HG03280 (cell line): ENCODE measurements around the gene CDKN3.
"Not testable (repeated sequence)": the region's sequence is repeated elsewhere in the genome, so short reads cannot be mapped to it uniquely, and the experiment has no call there.

Experiments
- ATAC-seq: cut with Tn5 transposase; IDR thresholded peaks from one replicate; pipeline ENCODE4 v1.9.1; 2021; ENCODE audit warnings: mild to moderate bottlenecking, moderate library complexity; ENCODE audit not compliant: unreplicated experiment

CDKN3 gene

DNA sequence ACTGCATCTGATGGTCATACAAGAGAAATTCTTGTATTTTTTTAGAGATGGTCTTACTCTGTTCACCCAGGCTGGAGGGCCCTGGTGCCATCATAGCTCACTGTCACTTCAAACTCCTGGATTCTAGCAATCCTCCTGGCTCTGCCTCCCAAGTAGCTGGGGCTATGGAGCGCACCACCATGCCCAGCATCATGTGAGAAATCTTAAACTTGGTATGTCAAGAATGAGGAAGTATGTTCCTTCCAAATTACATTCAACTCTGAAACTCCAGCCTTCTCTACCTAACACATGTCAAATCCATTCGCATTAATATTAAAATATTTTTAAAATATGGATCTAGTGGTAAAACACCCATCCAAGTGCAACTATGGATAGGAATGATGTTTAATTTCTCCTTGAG lies 27.5 kb upstream of the CDKN3 start:
- ATAC-seq, result no peak

DNA sequence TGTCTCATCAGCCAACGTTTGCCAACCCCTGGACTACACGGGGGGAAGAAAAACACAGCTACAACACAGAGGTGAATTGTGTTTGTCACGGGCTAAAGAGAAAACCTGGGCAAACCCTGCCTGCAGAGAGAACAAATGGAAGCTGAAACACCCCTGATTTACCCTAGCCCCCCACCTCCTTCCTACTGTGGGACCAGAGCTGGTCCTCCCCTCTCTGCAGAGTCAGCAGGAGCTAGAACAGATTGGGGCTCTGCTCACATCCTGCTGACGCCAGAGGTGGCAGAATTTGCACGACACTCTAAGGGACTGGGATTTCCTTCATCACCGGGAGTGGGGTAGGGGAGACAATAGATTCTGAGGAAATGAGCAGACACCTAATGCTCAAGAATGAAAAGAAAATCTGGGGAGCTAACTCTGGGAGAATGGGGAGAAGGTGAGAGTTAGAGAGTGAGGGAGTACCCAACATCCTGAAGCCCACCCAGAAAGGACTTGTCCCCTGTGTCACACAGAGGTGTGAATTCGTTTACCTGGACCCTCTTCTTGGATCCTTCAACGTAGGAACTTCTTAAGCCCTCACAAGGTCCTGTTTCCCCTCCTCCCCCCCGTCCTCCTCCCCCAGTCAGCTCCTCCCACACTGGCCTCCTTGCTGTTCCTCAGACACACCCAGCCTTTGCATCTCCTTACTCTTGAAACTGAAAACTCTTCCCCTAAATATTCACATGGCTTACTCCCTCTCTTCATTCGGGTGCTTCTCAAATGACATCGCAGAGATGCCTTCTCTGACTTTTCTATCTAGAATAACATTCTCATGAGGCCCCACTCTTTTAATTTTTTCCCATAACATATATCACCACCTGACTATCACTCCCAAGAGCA lies 26.2 kb upstream of the CDKN3 start:
- no peak for ATAC-seq

DNA sequence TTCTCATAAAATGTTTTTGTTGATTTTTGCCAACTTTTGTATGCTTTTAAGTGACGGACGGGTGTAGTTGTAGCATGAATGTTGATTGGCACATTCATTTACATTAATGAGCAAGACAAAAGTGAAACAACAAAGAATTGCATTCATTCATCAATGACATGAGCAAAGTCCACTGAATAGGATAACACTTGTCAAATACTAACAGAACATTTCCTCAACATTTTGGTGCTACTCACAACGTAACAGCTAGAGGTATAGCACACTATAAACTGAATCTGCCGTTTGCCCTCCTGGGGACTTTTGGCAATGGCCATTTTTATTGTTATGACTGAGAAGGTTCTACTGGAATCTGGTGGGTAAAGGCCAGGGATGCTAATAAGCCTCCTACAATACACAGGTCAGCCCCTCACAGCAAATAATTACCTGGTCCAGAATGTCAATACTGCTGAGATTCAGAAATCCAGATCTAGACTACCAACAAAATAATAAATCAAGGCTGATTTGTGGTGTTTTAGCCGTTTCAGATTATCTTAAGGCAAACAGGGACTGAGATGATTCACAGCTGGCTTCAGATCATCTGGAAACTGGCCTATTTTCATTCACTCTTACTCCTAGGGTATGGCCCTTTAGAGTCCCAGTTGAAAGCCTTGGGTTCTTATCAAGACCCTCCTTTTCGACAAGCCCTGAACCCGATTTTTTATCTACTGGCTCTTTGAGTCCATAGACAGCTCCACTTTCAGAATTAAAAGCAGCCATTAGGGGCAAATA lies 22.5 kb upstream of the CDKN3 start:
- ATAC-seq, result no peak

DNA sequence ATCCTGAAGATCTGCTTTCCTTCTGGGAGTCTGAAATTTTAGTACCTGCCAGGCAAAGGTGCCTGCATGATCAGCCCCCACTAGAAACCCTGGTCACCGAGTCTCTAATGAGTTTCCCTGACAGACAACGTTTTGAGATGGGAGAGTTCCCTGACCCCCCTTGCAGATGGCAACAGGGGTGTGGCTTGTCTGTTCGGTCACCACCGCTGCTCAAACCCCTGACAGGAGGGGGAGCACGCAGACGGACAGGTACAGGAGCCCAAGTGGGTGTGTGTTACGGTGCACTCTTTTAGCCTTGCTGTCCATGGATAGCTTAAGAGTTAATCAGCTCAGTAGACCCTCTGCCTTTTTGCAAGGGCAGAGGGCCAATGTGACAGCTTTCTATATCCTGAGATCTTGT lies 19.3 kb upstream of the CDKN3 start:
- ATAC-seq, result no peak

DNA sequence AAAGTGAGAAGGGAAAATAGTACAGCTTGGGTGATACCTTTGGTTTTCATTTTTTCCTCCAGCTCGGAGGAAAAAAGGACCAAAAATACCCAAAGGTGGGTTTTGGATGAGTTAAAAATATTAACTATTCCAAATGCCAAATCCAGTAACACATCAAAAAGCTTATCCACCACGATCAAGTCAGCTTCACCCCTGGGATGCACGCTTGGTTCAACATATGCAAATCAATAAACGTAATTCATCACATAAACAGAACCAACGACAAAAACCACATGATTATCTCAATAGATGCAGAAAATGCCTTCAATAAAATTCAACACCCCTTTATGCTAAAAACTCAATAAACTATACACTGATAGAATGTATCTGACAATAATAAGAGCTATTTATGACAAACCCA lies 17.9 kb upstream of the CDKN3 start:
- ATAC-seq, result not testable (repeated sequence)

DNA sequence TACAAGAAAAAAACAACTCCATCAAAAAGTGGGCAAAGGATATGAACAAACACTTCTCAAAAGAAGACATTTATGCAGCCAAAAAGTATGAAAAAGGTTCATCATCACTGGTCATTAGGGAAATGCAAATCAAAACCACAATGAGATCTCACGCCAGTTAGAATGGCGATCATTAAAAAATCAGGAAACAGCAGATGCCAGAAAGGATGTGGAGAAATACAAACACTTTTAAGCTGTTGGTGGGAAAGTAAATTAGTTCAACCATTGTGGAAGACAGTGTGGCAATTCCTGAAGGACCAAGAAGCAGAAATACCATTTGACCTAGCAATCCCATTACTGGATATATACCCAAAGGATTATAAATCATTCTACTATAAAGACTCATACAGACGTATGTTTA lies 16.2 kb upstream of the CDKN3 start:
- not testable (repeated sequence) for ATAC-seq

DNA sequence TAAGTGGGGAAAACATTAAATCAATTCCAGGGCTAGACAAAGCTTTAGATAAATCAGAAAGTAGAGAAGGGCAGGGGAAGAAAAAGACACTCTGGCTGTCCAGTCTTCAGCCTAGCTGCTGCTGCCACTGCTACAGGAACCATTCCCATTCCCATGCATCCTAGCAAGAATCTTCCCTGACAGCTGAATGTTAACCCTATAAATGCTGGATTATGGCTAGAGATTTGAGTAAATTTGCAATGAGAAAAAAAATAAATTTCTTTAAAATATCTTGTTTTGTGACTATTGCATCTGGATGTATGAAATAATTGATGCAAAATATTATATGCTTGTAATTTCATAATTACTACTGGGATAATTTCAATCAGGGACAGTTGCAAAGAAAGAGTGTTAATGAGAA lies 15.0 kb upstream of the CDKN3 start:
- ATAC-seq, result no peak

DNA sequence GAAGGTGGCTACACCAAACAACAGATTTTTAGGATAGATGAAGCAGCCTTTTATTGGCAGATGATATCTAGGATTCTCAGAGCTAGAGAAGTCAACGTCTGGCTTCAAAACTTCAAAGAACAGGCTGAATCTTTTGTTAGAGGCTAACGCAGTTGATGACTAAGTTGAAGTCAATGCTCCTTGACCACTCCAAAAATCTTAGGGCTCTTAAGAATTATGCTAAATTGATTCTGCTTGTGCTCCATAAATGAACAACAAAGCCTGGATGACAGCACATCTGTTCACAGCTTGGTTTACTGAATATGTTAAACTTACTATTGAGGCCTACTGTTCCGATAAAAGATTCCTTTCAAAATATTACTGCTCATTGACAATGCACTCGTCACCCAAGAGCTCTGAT lies 13.0 kb upstream of the CDKN3 start:
- no peak for ATAC-seq

DNA sequence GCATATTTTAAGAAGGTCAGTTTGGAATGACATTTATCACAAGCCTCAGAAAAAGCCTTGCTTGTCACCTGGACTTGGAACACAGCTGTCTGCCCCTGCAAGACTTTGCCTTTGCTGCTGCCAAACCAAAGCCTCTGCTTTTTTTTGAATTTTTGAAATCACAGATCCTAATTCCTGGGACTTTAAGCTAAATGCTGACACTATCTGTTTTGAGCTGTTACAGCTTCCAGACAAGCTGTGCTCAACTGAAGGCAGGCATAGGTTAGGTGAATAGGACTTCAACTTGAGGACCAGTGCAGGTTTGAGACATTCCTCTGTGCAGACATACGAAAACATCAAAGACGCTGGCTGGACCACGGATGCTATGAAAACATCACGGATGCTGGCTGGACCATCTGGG lies 11.3 kb upstream of the CDKN3 start:
- no peak for ATAC-seq

DNA sequence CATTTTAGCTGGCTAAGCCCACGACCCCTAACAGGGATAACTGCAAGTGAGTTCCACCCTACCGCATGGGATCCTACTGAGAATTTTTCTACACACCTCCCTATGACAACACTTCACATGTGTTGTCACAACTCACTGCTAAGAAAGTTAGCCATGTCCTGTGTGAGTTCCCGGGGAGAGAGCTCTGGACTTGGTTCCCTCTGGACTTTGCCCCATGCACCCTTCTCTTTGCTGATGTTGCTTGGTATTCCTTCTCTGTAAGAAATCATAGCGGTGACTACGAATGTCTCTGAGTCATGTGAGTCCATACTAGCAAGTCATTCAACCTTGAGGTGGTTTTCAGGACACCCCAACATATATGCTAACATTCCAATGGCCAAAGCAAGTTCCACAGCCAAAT lies 9.5 kb upstream of the CDKN3 start:
- no peak for ATAC-seq

DNA sequence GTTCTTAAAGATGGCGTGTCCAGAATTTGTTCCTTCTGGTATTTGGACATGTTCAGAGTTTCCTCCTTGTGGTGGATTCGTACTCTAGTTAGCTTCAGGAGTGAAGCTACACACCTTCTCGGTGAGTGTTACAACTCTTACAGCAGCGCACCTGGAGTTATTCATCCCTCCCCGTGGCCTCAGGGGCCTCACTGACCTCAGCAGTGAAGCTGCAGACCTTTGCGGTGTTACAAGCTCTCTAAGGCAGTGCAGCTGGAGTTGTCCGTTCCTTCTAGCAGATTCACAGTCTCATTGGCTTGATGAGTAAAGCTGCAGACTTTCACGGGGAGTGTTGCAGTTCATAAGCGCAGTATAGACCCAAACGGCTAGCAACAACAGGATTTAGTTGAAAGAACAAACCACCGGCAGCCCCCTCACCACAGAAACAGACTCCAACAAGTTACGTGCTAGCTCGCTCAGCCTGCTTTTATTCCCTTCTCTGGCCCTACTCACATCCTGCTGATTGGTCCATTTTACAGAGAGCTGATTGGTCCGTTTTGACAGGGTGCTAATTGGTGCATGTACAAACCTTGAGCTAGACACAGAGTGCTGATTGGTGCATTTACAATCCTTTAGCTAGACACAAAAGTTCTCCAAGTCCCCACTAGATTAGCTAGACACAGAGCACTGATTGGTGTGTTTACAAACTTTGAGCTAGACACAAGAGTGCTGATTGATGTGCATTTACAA lies 4.5 kb upstream of the CDKN3 start:
- no peak for ATAC-seq

DNA sequence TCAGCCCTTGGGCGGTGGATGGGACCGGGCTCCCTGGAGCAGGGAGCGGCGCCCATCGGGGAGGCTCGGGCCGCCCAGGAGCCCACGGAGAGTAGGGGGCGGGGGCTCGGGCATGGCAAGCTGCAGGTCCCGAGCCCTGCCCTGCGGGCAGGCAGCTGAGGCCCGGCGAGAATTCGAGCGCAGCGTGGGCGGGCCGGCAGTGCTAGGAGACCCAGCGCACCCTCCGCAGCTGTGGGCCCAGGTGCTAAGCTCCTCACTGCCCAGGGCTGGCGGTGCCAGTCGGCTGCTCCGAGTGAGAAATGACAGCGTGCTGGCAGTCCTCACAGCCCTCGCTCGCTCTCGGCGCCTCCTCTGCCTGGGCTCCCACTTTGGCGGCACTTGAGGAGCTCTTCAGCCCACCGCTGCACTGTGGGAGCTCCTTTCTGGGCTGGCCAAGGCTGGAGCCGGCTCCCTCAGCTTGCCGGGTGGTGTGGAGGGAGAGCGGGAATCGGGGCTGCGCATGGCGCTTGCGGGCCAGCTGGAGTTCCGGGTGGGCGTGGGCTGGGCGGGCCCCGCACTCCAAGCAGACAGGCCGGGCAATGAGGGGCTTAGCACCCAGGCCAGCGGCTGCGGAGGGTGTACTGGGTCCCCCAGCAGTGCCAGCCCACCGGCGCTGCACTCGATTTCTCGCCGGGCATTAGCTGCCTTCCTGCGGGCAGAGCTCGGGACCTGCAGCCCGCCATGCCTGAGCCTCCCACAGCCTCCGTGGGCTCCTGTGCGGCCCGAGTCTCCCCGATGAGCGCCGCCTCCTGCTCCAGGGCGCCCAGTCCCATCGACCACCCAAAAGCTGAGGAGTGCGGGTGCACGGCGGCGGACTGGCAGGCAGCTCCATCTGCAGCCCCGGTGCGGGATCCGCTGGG lies 3.6 kb upstream of the CDKN3 start:
- ATAC-seq, result not testable (repeated sequence)

DNA sequence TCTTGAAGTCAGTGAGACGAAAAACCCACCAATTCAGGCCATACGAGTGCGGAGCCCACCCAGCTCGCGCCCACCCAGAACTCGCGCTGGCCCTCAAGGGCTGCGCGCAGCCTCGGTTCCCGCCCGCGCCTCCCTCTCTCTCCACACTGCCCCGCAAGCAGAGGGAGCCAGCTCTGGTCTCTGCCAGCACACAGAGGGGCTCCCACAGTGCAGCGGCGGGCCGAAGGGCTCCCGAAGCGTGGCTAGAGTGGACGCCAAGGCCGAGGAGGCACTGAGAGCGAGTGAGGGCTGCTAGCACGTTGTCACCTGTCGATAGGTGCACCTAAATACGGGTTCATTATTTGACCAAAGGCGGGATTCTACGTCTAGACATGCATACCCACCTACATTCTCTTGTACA lies 2.2 kb upstream of the CDKN3 start:
- no peak for ATAC-seq

DNA sequence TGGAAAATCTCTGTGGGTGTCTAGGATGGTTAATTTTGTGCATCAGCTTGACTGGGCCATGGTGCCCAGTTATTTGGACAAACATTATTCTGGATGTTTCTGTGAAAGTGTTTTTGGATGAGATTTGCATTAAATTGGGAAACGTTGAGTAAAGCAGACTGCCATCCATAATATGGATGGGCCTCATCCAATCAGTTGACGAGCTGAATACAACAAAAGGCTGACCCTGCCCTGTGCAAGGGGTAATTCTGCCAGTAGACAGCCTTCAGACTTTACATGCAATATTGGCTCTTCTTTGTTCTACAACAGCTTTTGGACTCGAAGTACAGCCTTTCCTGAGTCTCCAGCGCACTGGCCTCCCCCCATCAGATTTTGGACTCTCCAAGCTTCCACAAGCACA lies 1.5 kb upstream of the CDKN3 start:
- ATAC-seq, result no peak

DNA sequence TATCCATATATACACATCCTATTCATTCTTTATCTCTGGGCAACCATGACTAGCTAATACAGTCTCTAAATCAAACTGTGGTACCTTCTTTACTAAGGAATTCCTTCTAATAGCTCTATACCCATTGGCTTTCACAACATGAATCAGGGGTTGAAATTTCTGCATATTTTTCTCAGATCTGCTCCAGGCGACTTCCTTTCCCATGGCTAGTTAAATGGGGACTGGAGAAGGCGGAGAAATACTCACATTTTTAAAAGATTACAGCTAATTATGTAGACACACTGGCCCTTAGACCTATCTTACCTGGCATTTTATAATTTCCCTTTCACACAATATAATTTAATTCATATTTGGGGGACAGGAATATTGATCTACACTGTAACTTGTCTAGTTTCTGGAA lies 1.1 kb upstream of the CDKN3 start:
- no peak for ATAC-seq

DNA sequence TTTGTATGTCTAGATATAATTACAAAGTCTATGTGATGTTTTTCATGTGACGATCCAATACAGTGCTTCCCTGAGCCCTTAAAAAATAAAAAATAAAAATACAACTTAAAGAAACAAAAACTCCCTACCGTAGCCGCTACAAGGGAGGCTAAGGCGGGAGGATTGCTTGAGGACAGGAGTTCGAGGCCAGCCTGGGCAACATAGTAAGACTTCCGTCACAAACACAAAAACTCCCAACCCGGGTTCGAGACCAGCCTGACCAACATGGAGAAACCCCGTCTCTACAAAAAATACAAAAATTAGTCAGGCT lies 669 bp upstream of the CDKN3 start:
- no peak for ATAC-seq

DNA sequence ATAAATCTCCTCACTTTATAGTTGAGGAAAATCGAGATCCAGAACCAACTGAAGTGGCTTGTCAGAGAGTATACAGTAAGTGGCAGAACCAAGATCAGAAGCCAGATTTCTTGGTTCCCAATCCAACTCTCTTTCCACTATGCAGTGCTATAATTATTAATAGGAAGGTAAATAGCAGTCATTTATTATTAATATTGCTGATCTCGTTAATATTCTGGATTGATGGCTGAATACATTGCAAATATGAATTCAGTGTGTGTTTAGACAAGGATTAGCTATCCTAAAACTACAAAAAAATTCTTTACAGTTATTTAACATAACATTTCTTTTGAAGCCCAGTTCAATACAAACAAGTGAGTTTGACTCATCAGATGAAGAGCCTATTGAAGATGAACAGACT lies 2.8 kb downstream of the CDKN3 start:
- no peak for ATAC-seq

DNA sequence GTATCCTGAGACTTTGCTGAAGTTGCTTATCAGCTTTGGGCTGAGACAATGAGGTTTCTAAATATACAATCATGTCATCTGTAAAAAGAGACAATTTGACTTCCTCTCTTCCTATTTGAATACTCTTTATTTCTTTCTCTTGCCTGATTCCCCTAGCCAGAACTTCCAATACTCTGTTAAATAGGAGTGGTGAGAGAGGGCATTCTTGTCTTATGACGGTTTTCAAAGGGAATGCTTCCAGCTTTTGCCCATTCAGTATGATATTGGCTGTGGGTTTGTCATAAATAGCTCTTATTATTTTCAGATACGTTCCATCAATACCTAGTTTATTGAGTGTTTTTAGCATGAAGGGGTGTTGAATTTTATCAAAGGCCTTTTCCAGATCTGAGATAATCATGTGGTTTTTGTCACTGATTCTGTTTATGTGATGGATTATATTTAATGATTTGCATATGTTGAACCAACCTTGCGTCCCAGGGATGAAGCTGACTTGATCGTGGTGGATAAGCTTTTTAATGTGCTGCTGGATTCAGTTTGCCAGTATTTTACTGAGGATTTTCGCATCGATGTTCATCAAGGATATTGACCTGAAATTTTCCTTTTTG lies 6.7 kb downstream of the CDKN3 start:
- ATAC-seq, result not testable (repeated sequence)

DNA sequence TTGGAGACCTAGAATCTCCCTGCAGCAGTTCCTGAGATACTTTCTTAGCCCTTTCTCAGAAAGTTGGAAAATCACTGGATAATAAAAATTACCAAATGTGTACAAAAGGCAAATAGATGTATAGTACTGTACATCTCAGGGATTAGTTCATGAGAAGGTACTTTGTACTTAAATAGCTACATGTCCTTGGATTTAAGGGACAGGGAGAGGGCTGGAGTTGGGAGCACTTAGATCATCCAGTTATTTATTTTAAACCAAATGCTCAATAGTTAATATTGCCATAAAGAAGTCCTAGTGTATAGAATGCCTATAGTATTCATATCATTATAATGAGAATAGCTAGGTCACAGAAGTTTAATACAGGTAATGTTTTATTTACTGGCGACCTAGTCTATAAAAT lies 13.4 kb downstream of the CDKN3 start:
- no peak for ATAC-seq

DNA sequence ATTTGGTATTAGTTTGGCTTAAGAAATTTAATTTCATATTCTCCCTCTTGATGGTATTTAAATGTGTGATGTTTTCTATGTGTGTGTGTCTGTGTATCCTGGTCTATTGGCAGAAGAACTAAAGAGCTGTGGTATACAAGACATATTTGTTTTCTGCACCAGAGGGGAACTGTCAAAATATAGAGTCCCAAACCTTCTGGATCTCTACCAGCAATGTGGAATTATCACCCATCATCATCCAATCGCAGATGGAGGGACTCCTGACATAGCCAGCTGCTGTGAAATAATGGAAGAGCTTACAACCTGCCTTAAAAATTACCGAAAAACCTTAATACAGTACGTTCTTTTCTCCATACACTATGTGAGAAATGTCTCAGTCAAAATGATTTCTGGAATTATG lies 14.6 kb downstream of the CDKN3 start:
- ATAC-seq, result no peak
